ENCODE measurements around the gene EPHB2. TPM values are rescaled to one million over a fixed set of nuclear protein-coding genes. Genes with fewer than 3 reads are reported as not detected.

Gene EPHB2
- total RNA-seq, 6 experiments from 2014 or later, result 13.1 to 36.4 (median 30.9) TPM

- TF ChIP-seq CTCF (IDR thresholded peaks at IDR 0.05), result no peak
- DNase-seq, result no peak
- Mint-ChIP-seq H3K4me1 (ENCODE audit: low read depth) (peaks cover 26% of the 10 kb centered on the region), H3K36me3 (ENCODE audit: low read depth) (no peaks in the 10 kb centered on the region), H3K27ac (no peak overlapping the region), H3K27me3 (ENCODE audit: insufficient read depth) (peaks cover 3% of the 10 kb centered on the region), H3K4me3 (no peak overlapping the region), H3K9me3 (no peaks in the 10 kb centered on the region)
Observed at GRCh38 chr1:22694172-22694571, 16.5 kb upstream of the EPHB2 start.

GRCh38 chr1:22696610-22697009 is 14.0 kb upstream of the EPHB2 start:
- H3K27ac Mint-ChIP-seq, result no peak overlapping the region
- no peak for DNase-seq
- H3K4me3 Mint-ChIP-seq, result no peak overlapping the region
- H3K27me3 Mint-ChIP-seq (ENCODE audit: insufficient read depth), result peaks cover 3% of the 10 kb centered on the region
- TF ChIP-seq CTCF (IDR thresholded peaks at IDR 0.05), result no peak
- H3K9me3 Mint-ChIP-seq, result no peaks in the 10 kb centered on the region
- H3K36me3 Mint-ChIP-seq (ENCODE audit: low read depth), result no peaks in the 10 kb centered on the region
- H3K4me1 Mint-ChIP-seq (ENCODE audit: low read depth), result peaks cover 7% of the 10 kb centered on the region; the same call in 1 of the 2 replicates

- Mint-ChIP-seq H3K36me3 (ENCODE audit: low read depth) (no peaks in the 10 kb centered on the region), H3K27me3 (ENCODE audit: insufficient read depth) (peaks cover 3% of the 10 kb centered on the region), H3K4me1 (ENCODE audit: low read depth) (peaks cover 7% of the 10 kb centered on the region; the same call in 1 of the 2 replicates), H3K9me3 (no peaks in the 10 kb centered on the region), H3K27ac (no peak overlapping the region), H3K4me3 (no peak overlapping the region)
- TF ChIP-seq CTCF (IDR thresholded peaks at IDR 0.05), result no peak
- DNase-seq, result no peak
Observed at GRCh38 chr1:22697980-22698379, 12.7 kb upstream of the EPHB2 start.

- no peak for DNase-seq
- H3K27me3 Mint-ChIP-seq (ENCODE audit: insufficient read depth), result peaks cover 3% of the 10 kb centered on the region
- TF ChIP-seq CTCF (IDR thresholded peaks at IDR 0.05), result no peak
- H3K4me3 Mint-ChIP-seq, result no peak overlapping the region
- H3K9me3 Mint-ChIP-seq, result no peaks in the 10 kb centered on the region
- H3K36me3 Mint-ChIP-seq (ENCODE audit: low read depth), result no peaks in the 10 kb centered on the region
- peaks cover 6% of the 10 kb centered on the region for H3K4me1 Mint-ChIP-seq (ENCODE audit: low read depth)
- no peak overlapping the region for H3K27ac Mint-ChIP-seq
Observed at GRCh38 chr1:22699681-22700520, 10.7 kb upstream of the EPHB2 start.

GRCh38 chr1:22702296-22703085 is 8.1 kb upstream of the EPHB2 start:
- no peak for DNase-seq
- no peak overlapping the region for H3K27ac Mint-ChIP-seq
- no peaks in the 10 kb centered on the region for H3K9me3 Mint-ChIP-seq
- peaks cover 3% of the 10 kb centered on the region for H3K27me3 Mint-ChIP-seq (ENCODE audit: insufficient read depth)
- no peaks in the 10 kb centered on the region for H3K36me3 Mint-ChIP-seq (ENCODE audit: low read depth)
- no peak overlapping the region for H3K4me3 Mint-ChIP-seq
- no peak for TF ChIP-seq CTCF (IDR thresholded peaks at IDR 0.05)
- peaks cover 15% of the 10 kb centered on the region for H3K4me1 Mint-ChIP-seq (ENCODE audit: low read depth)
